ENCODE measurements around the gene SYNRG.

SYNRG gene

GRCh38 chr17:37598145-37598544, 11.1 kb downstream of the SYNRG start:
- Histone ChIP-seq H3K27ac (no peak overlapping the region), H3K79me2 (ENCODE audit: insufficient read depth, low read depth) (no peaks in the 10 kb centered on the region), H3K36me3 (ENCODE audit: insufficient read depth) (no peaks in the 10 kb centered on the region; the same call in 1 of the 2 replicates), H2AFZ (ENCODE audit: low read depth) (no peak overlapping the region), H3K4me1 (ENCODE audit: low read depth, poor library complexity, severe bottlenecking) (peaks cover 9% of the 10 kb centered on the region), H4K20me1 (ENCODE audit: insufficient read depth) (no peaks in the 10 kb centered on the region), H3K4me3 (IDR thresholded peaks at IDR 0.05; ENCODE audit: insufficient read depth, low read depth, low read length) (no peak overlapping the region), H3K9ac (no peak overlapping the region), H3K27me3 (ENCODE audit: insufficient read depth, low read depth) (no peaks in the 10 kb centered on the region), H3K4me2 (no peak overlapping the region)
- TF ChIP-seq CTCF (conservative IDR thresholded peaks at IDR 0.05; ENCODE audit: low read depth, low read length), result no peak

- H3K27ac ChIP-seq, result no peak overlapping the region
- no peak overlapping the region for H3K4me3 ChIP-seq (IDR thresholded peaks at IDR 0.05; ENCODE audit: insufficient read depth, low read depth, low read length)
- no peak overlapping the region for H3K4me2 ChIP-seq
- H4K20me1 ChIP-seq (ENCODE audit: insufficient read depth), result no peaks in the 10 kb centered on the region
- no peak for TF ChIP-seq CTCF (conservative IDR thresholded peaks at IDR 0.05; ENCODE audit: low read depth, low read length)
- H3K27me3 ChIP-seq (ENCODE audit: insufficient read depth, low read depth), result no peaks in the 10 kb centered on the region
- H2AFZ ChIP-seq (ENCODE audit: low read depth), result no peak overlapping the region
- no peaks in the 10 kb centered on the region for H3K79me2 ChIP-seq (ENCODE audit: insufficient read depth, low read depth)
- peaks cover 2% of the 10 kb centered on the region for H3K4me1 ChIP-seq (ENCODE audit: low read depth, poor library complexity, severe bottlenecking)
- H3K36me3 ChIP-seq (ENCODE audit: insufficient read depth), result peaks cover 2% of the 10 kb centered on the region; the same call in 1 of the 2 replicates
- no peak overlapping the region for H3K9ac ChIP-seq
Measured at GRCh38 chr17:37592291-37592690, 16.9 kb downstream of the SYNRG start.

- Histone ChIP-seq H3K36me3 (ENCODE audit: insufficient read depth) (no peaks in the 10 kb centered on the region), H3K4me3 (IDR thresholded peaks at IDR 0.05; ENCODE audit: insufficient read depth, low read depth, low read length) (no peak overlapping the region)
- no peak for TF ChIP-seq CTCF (conservative IDR thresholded peaks at IDR 0.05; ENCODE audit: low read depth, low read length)
Measured at GRCh38 chr17:37585066-37585465, 24.2 kb downstream of the SYNRG start.

GRCh38 chr17:37576281-37576680, 32.9 kb downstream of the SYNRG start:
- Histone ChIP-seq H3K79me2 (ENCODE audit: insufficient read depth, low read depth) (no peaks in the 10 kb centered on the region), H3K4me2 (no peak overlapping the region), H3K36me3 (ENCODE audit: insufficient read depth) (no peaks in the 10 kb centered on the region), H3K9ac (no peak overlapping the region), H4K20me1 (ENCODE audit: insufficient read depth) (no peaks in the 10 kb centered on the region), H3K4me1 (ENCODE audit: low read depth, poor library complexity, severe bottlenecking) (no peaks in the 10 kb centered on the region), H3K4me3 (IDR thresholded peaks at IDR 0.05; ENCODE audit: insufficient read depth, low read depth, low read length) (no peak overlapping the region), H2AFZ (ENCODE audit: low read depth) (no peak overlapping the region), H3K27me3 (ENCODE audit: insufficient read depth, low read depth) (no peaks in the 10 kb centered on the region), H3K27ac (no peak overlapping the region)
- no peak for TF ChIP-seq CTCF (conservative IDR thresholded peaks at IDR 0.05; ENCODE audit: low read depth, low read length)

More at GRCh38 chr17:37585066-37585465, 24.2 kb downstream of the SYNRG start:
- no peak overlapping the region for H2AFZ ChIP-seq (ENCODE audit: low read depth)
- H3K27me3 ChIP-seq (ENCODE audit: insufficient read depth, low read depth), result no peaks in the 10 kb centered on the region
- no peak overlapping the region for H3K27ac ChIP-seq
- no peaks in the 10 kb centered on the region for H3K79me2 ChIP-seq (ENCODE audit: insufficient read depth, low read depth)
- H4K20me1 ChIP-seq (ENCODE audit: insufficient read depth), result no peaks in the 10 kb centered on the region
- no peaks in the 10 kb centered on the region for H3K4me1 ChIP-seq (ENCODE audit: low read depth, poor library complexity, severe bottlenecking)
- no peak overlapping the region for H3K9ac ChIP-seq
- no peak overlapping the region for H3K4me2 ChIP-seq

All from KMS-11 (cell line).